GM21528 (cell line): ENCODE data around the gene PEX14.

ENCODE experiments used
- ATAC-seq: cut with Tn5 transposase; IDR thresholded peaks from one replicate; pipeline ENCODE4 v1.9.1; 2021; ENCODE audit warnings: mild to moderate bottlenecking, moderate library complexity; ENCODE audit not compliant: unreplicated experiment, low FRiP score

The PEX14 gene

GRCh38 chr1:10537082-10537766, 62.5 kb downstream of the PEX14 start:
- no peak for ATAC-seq

DNA sequence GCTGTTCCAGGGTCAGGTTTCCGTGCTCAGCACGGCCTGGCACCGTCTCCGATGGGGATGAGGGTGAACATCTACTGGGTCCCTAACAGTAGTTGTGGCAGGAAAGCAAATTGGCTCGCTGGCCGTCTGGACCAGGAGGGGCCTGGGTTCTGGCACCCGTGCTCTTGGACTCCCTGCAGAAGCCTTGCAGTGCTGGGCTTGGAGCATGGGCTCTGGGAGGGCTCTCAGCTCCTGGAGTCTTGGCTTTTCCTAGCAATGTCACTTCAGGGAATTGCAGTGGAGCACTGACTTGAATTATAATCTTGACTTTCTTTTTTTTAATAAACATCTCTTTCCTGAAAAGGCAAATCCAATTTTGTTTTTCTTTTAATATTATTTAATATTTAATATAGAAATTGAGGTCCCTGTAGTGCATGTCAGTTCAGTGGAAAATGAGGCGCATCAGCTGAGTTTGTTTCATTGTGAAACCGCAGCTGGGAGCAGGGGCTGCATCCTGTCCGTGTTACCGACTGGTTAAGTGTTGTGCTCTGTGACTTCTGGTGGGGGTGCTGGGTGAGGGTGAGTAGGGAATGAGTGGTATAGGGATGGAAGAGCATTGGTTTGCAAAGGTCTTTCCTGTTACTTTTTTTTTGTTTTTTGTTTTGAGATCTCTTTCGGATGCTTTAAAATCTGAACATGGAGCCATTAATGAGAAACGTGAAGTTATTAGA, 64.1 kb downstream of the PEX14 start:
- ATAC-seq: no peak

DNA sequence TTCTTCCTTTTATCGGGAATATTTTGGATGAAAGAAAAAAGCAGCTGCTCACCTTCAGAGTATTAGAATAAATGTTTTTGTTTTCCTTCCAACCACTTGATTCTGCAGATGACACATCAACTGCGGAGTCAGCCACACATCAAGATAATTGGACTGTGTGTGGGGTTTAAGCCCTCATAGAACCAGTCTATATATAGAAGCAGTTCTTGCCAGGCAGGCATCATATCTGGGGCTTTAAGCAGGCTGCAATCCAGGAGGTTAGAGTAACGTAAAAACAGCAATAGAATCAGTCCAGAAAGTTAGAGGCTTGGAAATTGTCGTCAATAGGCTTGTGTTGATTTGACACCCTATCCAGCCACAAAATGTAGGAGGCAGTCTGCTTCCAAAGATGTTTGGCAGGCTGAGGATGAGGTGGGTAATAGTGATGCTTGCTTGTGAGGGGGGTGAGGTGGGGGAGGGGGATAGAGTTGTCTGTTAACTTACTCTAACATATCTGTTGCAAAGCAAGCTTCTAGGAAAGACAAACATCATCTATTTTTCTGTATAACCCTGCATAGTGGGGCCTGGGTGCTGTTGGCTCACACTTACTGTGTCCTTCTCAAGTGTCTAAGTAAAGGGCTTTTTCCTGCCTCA, 64.8 kb downstream of the PEX14 start:
- ATAC-seq: no peak

GRCh38 chr1:10540277-10541005, 65.7 kb downstream of the PEX14 start:
- no peak for ATAC-seq

GRCh38 chr1:10541286-10541685, 66.5 kb downstream of the PEX14 start:
- ATAC-seq: no peak

GRCh38 chr1:10544239-10544638, 69.5 kb downstream of the PEX14 start:
- no peak for ATAC-seq

DNA sequence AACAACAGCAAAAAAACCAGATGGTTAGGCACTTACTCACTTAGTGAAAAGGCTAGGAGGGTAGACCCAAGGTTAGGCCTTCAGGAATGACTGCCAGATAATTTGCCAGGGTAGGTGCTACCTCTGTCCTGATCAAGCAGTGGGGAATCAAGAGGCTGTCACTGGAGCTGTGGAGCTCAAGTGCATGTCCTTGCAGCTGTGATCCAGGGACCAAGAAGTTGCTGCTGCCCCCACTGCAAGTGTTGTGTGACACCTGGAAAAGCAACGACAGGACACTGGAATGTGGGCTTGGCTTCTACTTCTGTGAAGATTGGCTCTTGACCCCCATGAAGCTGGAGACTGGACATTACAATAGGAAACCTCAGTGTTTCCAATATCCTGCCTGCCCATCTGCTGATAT, 72.1 kb downstream of the PEX14 start:
- no peak for ATAC-seq

- ATAC-seq: no peak
These were observed 75.3 kb downstream of the PEX14 start for GRCh38 chr1:10549904-10550664.

DNA sequence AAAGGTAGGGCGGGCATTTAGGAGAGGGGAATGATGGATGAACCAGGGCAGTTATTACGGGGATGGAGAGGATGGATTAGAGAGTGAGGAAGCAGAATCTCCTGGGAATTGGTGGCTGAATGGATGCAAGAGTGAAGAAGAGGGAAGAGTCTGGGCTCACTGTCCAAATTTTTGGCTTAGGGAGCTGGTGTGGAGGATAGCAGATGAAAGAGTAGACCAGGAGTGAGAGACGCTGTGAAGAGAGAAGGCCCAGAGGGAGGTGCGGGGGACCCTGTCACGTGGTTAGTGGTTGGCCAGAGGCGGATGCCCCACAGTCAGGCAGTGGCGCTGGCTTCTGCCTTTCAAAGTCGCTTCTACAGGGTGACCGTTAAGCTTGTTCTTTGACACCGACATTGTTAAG, 78.4 kb downstream of the PEX14 start:
- ATAC-seq: no peak

DNA sequence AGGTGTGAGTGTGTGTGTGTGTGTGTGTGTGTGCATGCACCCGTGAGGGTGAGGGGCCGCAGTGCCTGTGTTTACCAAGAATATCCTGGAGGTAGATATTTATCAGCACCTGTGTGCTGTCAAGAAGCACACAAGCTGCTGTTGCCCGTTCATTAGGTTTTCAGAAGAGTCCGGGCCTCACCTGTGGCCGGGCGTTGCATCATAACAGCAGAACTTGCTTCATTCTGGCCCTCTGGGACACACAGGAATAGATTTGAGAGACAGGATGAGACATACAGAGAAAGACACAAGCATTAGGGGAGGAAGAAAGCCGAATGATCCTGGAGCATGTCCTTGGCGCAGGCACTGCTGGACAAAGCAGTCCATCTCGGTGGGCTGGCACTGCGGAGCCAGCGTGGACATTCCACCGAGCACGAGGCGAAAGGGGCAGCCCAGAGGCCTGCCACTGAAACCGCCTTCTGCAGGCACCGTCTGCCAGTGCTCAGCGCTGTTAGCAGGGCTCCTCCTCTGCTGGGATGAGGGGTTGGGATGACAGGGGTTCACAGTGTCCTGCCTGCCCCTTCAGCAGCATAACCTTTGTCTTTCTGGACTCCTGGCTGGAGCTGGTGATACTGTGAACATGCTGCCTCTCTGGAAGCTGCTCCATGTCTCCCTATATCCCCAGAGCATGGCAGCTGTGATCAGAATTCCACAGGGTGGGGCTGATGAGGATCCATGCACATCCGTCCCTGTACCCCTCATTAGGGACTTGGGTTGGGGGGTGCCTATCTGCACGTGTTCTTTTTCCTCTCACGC, 81.1 kb downstream of the PEX14 start:
- ATAC-seq: no peak

GRCh38 chr1:10556430-10557005, 81.8 kb downstream of the PEX14 start:
- no peak for ATAC-seq

DNA sequence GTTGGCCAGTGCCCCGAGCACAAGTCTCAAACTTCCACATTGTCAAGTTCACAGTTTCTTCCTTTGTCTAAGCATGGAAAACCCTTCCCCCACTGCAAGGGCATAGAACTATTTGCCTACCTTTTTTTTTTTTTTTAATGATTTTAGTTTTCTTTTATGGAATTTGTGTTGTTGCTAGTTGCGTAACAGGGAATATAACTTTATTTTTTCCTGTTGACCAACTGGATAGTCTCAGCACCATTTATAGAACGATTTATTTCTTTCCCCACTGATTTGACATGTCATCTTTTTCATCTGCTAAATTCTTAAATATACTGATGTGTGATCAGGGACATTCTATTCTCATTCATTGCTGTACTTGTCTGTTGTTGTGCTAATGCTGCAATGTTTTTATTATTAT, 83.0 kb downstream of the PEX14 start:
- no peak for ATAC-seq

DNA sequence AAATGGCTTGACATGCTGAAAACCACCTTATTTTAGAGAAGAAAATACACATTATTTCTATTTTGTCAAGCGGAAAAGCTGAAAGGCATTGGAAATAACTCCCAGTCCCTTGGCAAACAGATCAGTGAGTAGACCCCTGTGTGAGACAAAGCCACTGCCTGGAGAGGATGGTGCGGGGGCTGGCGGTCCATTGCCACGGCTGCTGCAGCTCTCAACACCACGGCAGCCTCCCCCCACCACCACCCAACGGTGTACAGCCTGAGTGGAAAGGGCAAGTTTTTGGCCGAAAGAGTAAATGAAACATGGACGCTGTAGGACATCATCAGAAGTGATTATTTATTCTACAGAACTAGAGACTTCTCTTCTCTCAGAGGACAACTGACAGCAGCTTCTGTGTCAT, 84.6 kb downstream of the PEX14 start:
- ATAC-seq: no peak

- no peak for ATAC-seq
These were observed 86.7 kb downstream of the PEX14 start for GRCh38 chr1:10561497-10561896.

DNA sequence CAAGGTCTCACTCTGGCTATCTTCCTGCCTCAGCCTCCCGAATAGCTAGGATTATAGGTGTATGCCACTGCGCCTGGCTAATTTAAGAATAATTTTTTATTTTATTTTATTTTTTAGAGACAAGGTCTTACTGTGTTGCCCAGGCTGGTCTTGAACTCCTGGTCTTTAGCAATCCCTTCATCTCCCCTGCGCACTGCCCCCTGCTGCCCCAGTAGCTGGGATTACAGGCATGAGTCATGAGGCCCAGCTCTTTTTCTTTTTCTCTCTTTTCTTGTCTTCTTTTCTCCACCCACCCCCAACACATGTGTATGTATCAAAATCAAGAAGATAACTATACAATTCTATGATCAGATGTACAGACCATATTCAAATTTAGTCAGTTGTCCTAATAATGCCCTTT, 87.2 kb downstream of the PEX14 start:
- ATAC-seq: no peak

GRCh38 chr1:10564063-10564462, 89.3 kb downstream of the PEX14 start:
- ATAC-seq: no peak

DNA sequence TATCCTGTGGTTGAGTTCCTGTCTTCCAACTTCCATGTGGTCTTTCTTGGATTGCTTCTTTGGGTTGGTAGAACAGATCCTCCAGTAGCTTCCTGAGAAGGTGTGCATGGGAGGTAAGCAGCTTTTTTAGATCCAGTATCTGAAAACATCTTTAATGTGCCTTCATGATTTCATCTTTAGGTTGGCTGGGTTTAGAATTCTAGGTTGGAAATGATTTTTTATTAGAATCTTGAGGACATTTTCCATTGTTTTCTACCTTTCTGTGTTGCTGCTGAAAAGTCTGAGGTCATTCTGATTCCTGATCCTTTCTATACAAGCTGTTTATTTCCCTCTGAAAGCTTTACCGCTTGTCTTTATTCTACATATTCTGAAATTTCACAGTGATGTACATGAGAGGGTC, 94.8 kb downstream of the PEX14 start:
- ATAC-seq: no peak

DNA sequence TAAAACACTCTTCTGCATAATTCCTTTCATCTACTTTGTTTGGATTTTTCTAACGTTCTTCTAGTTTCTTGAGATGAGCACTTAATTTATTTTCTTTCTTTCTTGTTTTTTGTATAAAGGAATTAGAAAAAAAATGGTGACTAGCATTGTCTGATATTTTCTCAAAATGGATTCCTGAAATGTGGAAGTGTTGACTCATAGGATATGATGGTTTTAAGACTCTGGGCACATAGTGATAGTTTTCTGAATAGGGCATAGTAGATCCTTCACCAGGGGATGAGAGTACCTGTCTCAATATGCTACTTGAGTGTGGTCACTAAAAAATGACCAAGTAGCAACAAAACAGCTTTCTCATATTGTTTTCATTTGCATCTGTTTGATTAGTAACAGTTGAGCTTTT, 100.9 kb downstream of the PEX14 start:
- no peak for ATAC-seq

- ATAC-seq: no peak
These were observed 103.3 kb downstream of the PEX14 start for GRCh38 chr1:10578070-10578469.
